HepG2 (cell line): ENCODE measurements around the gene M1AP. TPM values are rescaled to one million over a fixed set of nuclear protein-coding genes. Genes with fewer than 3 reads are reported as not detected.

Experiments used
- ATAC-seq: fragments of 200-7000 bp; cut with Tn5 transposase; 3 replicates; pipeline ENCODE4 v1.9.1; 2020; ENCODE audit warnings: mild to moderate bottlenecking, moderate library complexity
- BruUV-seq: library from RNA; stranded (reverse); fragments of 400-500 nt; replicated peaks from 2 replicates; lab custom pipeline; 2021; lab: Mats Ljungman, UMichigan
- CTCF ChIA-PET: fragments of 300-600 bp; formaldehyde crosslinking; extraction: SDS; loops from one replicate; lab custom pipeline; 2021; ENCODE audit warnings: low total read pairs, inconsistent platforms, low intra/inter-chr PET ratio; lab: Yijun Ruan, JAX
- POLR2A ChIA-PET: fragments of 350-600 bp; sonication (Branson Sonifier 250); formaldehyde crosslinking; loops from one replicate; lab custom pipeline; 2020; ENCODE audit warnings: antibody characterized with exemption, inconsistent platforms; lab: Yijun Ruan, JAX
- DNase-seq: peaks from one replicate; pipeline ENCODE4 v3.0.0-alpha.2; 2015; ENCODE audit warnings: low spot score
- FAIRE-seq: peaks from 3 replicates; lab custom pipeline; 2011; peaks lifted over from hg19 to GRCh38; lab: Jason Lieb, UNC
- H2AFZ ChIP-seq: one replicate; pipeline ENCODE4 v1.6.1; 2011; ENCODE audit warnings: low read length, inconsistent platforms
- H3K27ac ChIP-seq: fragments of 300-600 bp; 3 replicates; pipeline ENCODE4 v1.8.0; 2011; ENCODE audit warnings: mixed run types, mild to moderate bottlenecking, mixed read lengths, low read length, inconsistent platforms; ENCODE audit not compliant: insufficient read depth; ENCODE audit errors: extremely low read length
- H3K27me3 ChIP-seq, 2 experiments: fragments of 200-600 bp in 1 of 2; 2 replicates in 1 of 2; 3 replicates in 1 of 2; pipeline versions ENCODE4 v1.6.0 to v1.8.0; 2011; ENCODE audit warnings: low read length in 2 of 2, mild to moderate bottlenecking in 2 of 2, moderate library complexity in 2 of 2, inconsistent platforms in 1 of 2; ENCODE audit not compliant: insufficient read depth in 2 of 2, control insufficient read depth in 1 of 2
- H3K36me3 ChIP-seq, 2 experiments: fragments of 200-600 bp in 1 of 2; replicated peaks in 1 of 2; 2 replicates in 1 of 2; 3 replicates in 1 of 2; pipeline versions ENCODE4 v1.5.1 to v1.8.0; 2011; ENCODE audit warnings: low read length in 2 of 2, inconsistent platforms in 1 of 2; ENCODE audit not compliant: insufficient read depth in 2 of 2, control insufficient read depth in 1 of 2
- H3K4me1 ChIP-seq: 2 replicates; pipeline ENCODE4 v1.5.1; 2012; ENCODE audit warnings: low read length, inconsistent platforms; ENCODE audit not compliant: insufficient read depth
- H3K4me2 ChIP-seq: 2 replicates; pipeline ENCODE4 v1.6.0; 2011; ENCODE audit warnings: low read depth, low read length, inconsistent platforms
- H3K4me3 ChIP-seq, 3 experiments: fragments of 200-600 bp in 1 of 3; sonication (generic), shearing (Covaris generic) in 1 of 3; replicated peaks in 1 of 3; 2 replicates each; pipeline ENCODE4 v1.5.1; 2011 to 2016; ENCODE audit warnings: low read length in 3 of 3, inconsistent platforms in 2 of 3, low read depth in 2 of 3, mild to moderate bottlenecking in 2 of 3, control low read depth in 1 of 3, mixed read lengths in 1 of 3; ENCODE audit not compliant: insufficient read depth in 1 of 3
- H3K79me2 ChIP-seq: one replicate; pipeline ENCODE4 v1.6.1; 2011; ENCODE audit warnings: low read length, inconsistent platforms; ENCODE audit not compliant: insufficient read depth
- H3K9ac ChIP-seq: 2 replicates; pipeline ENCODE4 v1.6.0; 2011; ENCODE audit warnings: mild to moderate bottlenecking, low read depth, low read length, inconsistent platforms; ENCODE audit not compliant: insufficient read depth
- H3K9me3 ChIP-seq: 2 replicates; pipeline ENCODE4 v1.5.1; 2012; ENCODE audit warnings: mild to moderate bottlenecking, low read length
- H4K20me1 ChIP-seq: 2 replicates; pipeline ENCODE4 v1.6.0; 2011; ENCODE audit warnings: inconsistent platforms, mild to moderate bottlenecking, low read length, moderate library complexity; ENCODE audit not compliant: insufficient read depth
- GRHL1 ChIP-seq: sonication (generic); formaldehyde crosslinking; conservative IDR thresholded peaks from 2 replicates; pipeline ENCODE4 v1.8.0; 2022; ENCODE audit warnings: missing genetic modification reagents
- HNF1B ChIP-seq: sonication (generic); formaldehyde crosslinking; IDR thresholded peaks from 2 replicates; pipeline ENCODE4 v1.5.1; 2020; ENCODE audit warnings: mild to moderate bottlenecking, moderate library complexity, missing genetic modification reagents
- NAIF1 ChIP-seq: sonication (generic); formaldehyde crosslinking; IDR thresholded peaks from 2 replicates; pipeline ENCODE4 v1.5.0; 2020; ENCODE audit warnings: mild to moderate bottlenecking, missing genetic modification reagents, borderline replicate concordance
- SAP130 ChIP-seq: IDR thresholded peaks from 2 replicates; pipeline ENCODE4 v1.6.1; 2016; ENCODE audit warnings: low read depth
- STAT5B ChIP-seq: sonication (generic); formaldehyde crosslinking; IDR thresholded peaks from 2 replicates; pipeline ENCODE4 v1.4.0; 2020; ENCODE audit warnings: missing genetic modification reagents
- ZBTB26 ChIP-seq: IDR thresholded peaks from 2 replicates; pipeline ENCODE4 v1.6.1; 2016; ENCODE audit warnings: missing compliant biosample characterization, missing genetic modification reagents, borderline replicate concordance
- ZC3H13 ChIP-seq: sonication (generic); formaldehyde crosslinking; IDR thresholded peaks from 2 replicates; pipeline ENCODE4 v1.8.1; 2023; ENCODE audit warnings: mild to moderate bottlenecking, missing genetic modification reagents, moderate library complexity
- ZFX ChIP-seq: sonication (generic); formaldehyde crosslinking; IDR thresholded peaks from 2 replicates; pipeline ENCODE4 v1.4.0; 2020; ENCODE audit warnings: mild to moderate bottlenecking, low read depth, missing genetic modification reagents, moderate library complexity
- ZNF230 ChIP-seq: sonication (generic); formaldehyde crosslinking; IDR thresholded peaks from 2 replicates; pipeline ENCODE4 v1.4.0; 2020; ENCODE audit warnings: mild to moderate bottlenecking, missing genetic modification reagents
- ZNF264 ChIP-seq: sonication (generic); formaldehyde crosslinking; IDR thresholded peaks from 2 replicates; pipeline ENCODE4 v1.4.0; 2020; ENCODE audit warnings: missing genetic modification reagents
- ZNF33A ChIP-seq: sonication (generic); formaldehyde crosslinking; IDR thresholded peaks from 2 replicates; pipeline ENCODE4 v1.5.1; 2020; ENCODE audit warnings: missing genetic modification reagents, mild to moderate bottlenecking, moderate library complexity, borderline replicate concordance
- ZNF431 ChIP-seq: sonication (generic); formaldehyde crosslinking; IDR thresholded peaks from 2 replicates; pipeline ENCODE4 v1.9.0; 2022; ENCODE audit warnings: missing genetic modification reagents, low read depth, mild to moderate bottlenecking, borderline replicate concordance
- ZNF761 ChIP-seq: sonication (generic); formaldehyde crosslinking; conservative IDR thresholded peaks from 2 replicates; pipeline ENCODE4 v1.4.0; 2020; ENCODE audit warnings: mild to moderate bottlenecking, missing genetic modification reagents
- ZSCAN20 ChIP-seq: sonication (generic); formaldehyde crosslinking; IDR thresholded peaks from 2 replicates; pipeline ENCODE4 v1.4.0; 2020; ENCODE audit warnings: missing genetic modification reagents, mild to moderate bottlenecking, borderline replicate concordance
- ZSCAN29 ChIP-seq: sonication (generic); formaldehyde crosslinking; conservative IDR thresholded peaks from 2 replicates; pipeline ENCODE4 v1.4.0; 2020; ENCODE audit warnings: mild to moderate bottlenecking, missing genetic modification reagents
- WGBS: methylation state at CpG from one replicate; pipeline ENCODE4 v1.1.6; 2017; ENCODE audit warnings: low lambda C conversion rate; 5-methylcytosine and 5-hydroxymethylcytosine counted together
- in situ Hi-C: cut with HindIII; loops from 2 replicates; pipeline ENCODE4 v1.10.0; 2017; ENCODE audit warnings: low pct_unique_long_range_greater_than_20kb; ENCODE audit not compliant: extremely low pct_ligation_motif_present
- intact Hi-C: fragments of 100-400 bp; cut with micrococcal nuclease; formaldehyde crosslinking; loops from one replicate; pipeline ENCODE4 v1.10.0; 2022; ENCODE audit not compliant: unreplicated experiment
- polyA plus RNA-seq, 8 experiments: library from polyadenylated mRNA; depleted of rRNA in 3 of 8; stranded (reverse) in 7 of 8; unstranded in 1 of 8; fragments of >200 nt; fragmentation: Illumina TruSeq in 4 of 8; extraction: Trizol in 4 of 8; gene quantifications; 2 replicates each; pipeline versions ENCODE4 v1.2.1 to v1.2.3, GENCODE V29; 2011 to 2016; ENCODE audit warnings: low read depth in 4 of 8, missing spikeins in 1 of 8, mixed read lengths in 1 of 8; ENCODE audit not compliant: insufficient read depth in 1 of 8
- total RNA-seq, 5 experiments: library from RNA; depleted of rRNA; stranded (reverse); fragments of >200 nt; fragmentation: Illumina TruSeq; extraction: Trizol; gene quantifications; 2 replicates each; pipeline ENCODE4 v1.2.3, GENCODE V29; 2016; ENCODE audit warnings: low read depth in 1 of 5

Gene M1AP
- total and polyA plus RNA-seq, 2 of the 13 experiments (the other 11 are each of a cell fraction or from before 2014, with no cell fraction given), result not detected

GRCh38 chr2:74554820-74555531, 93.2 kb downstream of the M1AP start (continued):
- TF ChIP-seq GRHL1 (CRISPR knock-in tag), result no peak

GRCh38 chr2:74553892-74554819, 94.0 kb downstream of the M1AP start, which contains the start of the genes DOK1 and LOXL3:
Gene DOK1, plus strand, starts transcription at chr2:74554720. Its CDS starts 35 bp downstream, at chr2:74554755.
Gene LOXL3, minus strand, starts transcription at chr2:74553942. Its CDS starts 1,308 bp downstream, at chr2:74552634.
- H3K4me2 ChIP-seq, result peak within 1 kb of the TSS; percentile 92
- no peaks in the 10 kb centered on the region for H3K36me3 ChIP-seq
- ATAC-seq (peak; percentile 49), FAIRE-seq (peak; percentile 44), DNase-seq (peak; percentile 69)
- H3K9ac ChIP-seq, result peak within 1 kb of the TSS; percentile 45
- BruUV-seq, result no TSS peak
- H3K4me1 ChIP-seq, result peaks cover 69% of the 10 kb centered on the region
- ChIA-PET POLR2A (interaction anchor here (0.7 to 1.7 kb wide), 4 partner anchors 24 to 72 kb away, joined by 4 to 5 read pairs (median 4); partner anchors contain the start of genes AUP1, CCDC142, HTRA2 and PCGF1), CTCF (no interaction called here)
- peak within 1 kb of the TSS; percentile 31 for H2AFZ ChIP-seq
- H3K4me3 ChIP-seq, result peak within 1 kb of the TSS; percentile 62 to 69 (median 69)
- H3K27me3 ChIP-seq, result peaks cover 3 to 21% of the 10 kb centered on the region in 2 experiments; a peak in 2 of 5 replicates
- H4K20me1 ChIP-seq, result no peaks in the 10 kb centered on the region
- in situ Hi-C loops, result no loop called here
- H3K27ac ChIP-seq, result no peak within 1 kb of the TSS
- H3K79me2 ChIP-seq, result no peaks in the 10 kb centered on the region
- H3K9me3 ChIP-seq, result no peaks in the 10 kb centered on the region
- 7% methylated on average over 38 of the region's 73 CpGs for WGBS
- intact Hi-C loops, result no loop called here
- TF ChIP-seq ZBTB26 (CRISPR knock-in tag) (no peak), ZSCAN29 (CRISPR knock-in tag) (no peak), ZNF761 (no peak), ZC3H13 (CRISPR knock-in tag) (peak; percentile 46; the same call in 1 of the 2 replicates), STAT5B (CRISPR knock-in tag) (no peak), HNF1B (CRISPR knock-in tag) (peak; percentile 49; the same call in 1 of the 2 replicates), ZNF230 (CRISPR knock-in tag) (no peak), NAIF1 (CRISPR knock-in tag) (no peak), SAP130 (CRISPR knock-in tag) (peak; percentile 50), ZNF431 (CRISPR knock-in tag) (no peak), ZSCAN20 (CRISPR knock-in tag) (0 out of 2 replicates have a peak, but pooled peaks have one; percentile 72), ZFX (CRISPR knock-in tag) (peak; percentile 60; the same call in 1 of the 2 replicates), ZNF264 (CRISPR knock-in tag) (no peak), ZNF33A (CRISPR knock-in tag) (no peak)
